HG03064 (cell line): ENCODE data around the gene PPP4R3B.
"Not testable (repeated sequence)": the region's sequence is repeated elsewhere in the genome, so short reads cannot be mapped to it uniquely, and the experiment has no call there.

Experiments used
- ATAC-seq: cut with Tn5 transposase; IDR thresholded peaks from one replicate; pipeline ENCODE4 v1.9.1; 2021; ENCODE audit warnings: low read depth; ENCODE audit not compliant: unreplicated experiment

The PPP4R3B gene

DNA sequence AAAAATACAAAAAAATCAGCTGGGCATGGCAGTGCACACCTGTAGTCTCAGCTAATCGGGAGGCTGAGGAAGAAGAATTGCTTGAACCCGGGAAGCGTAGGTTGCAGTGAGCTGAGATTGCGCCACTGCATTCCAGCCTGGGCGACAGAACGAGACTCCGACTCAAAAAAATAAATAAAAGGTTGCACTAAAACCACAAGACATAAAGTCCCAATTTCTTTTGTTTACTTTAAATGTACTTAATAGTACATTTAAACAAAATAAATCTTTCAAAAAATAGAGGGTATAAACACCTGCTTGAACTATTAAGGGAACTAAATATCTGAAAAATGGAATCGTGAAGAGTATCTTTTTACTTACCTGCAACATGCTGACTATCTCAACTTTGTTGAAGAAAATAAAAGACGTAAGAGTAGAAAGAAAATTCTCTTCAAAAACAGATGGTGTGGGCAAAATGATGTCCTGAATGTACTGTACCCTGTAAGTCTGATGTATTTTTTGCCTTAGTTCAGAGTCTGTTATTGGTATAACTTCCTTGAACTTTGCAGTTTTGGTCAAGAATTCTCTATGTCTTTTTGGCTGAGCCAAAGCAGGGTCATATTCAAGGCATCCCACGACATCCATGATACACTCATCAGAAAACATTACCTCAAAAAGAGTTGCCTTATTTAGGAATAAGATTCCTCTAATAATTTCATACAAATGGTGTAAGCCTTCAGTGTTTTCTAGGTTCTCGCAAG, 19.2 kb downstream of the PPP4R3B start:
- ATAC-seq = no peak

- ATAC-seq = not testable (repeated sequence)
These were observed 20.6 kb downstream of the PPP4R3B start for GRCh38 chr2:55596795-55597194.

- no peak for ATAC-seq
These were observed 21.9 kb downstream of the PPP4R3B start for GRCh38 chr2:55595536-55595935.

- no peak for ATAC-seq
These were observed 25.3 kb downstream of the PPP4R3B start for GRCh38 chr2:55592130-55592529.

DNA sequence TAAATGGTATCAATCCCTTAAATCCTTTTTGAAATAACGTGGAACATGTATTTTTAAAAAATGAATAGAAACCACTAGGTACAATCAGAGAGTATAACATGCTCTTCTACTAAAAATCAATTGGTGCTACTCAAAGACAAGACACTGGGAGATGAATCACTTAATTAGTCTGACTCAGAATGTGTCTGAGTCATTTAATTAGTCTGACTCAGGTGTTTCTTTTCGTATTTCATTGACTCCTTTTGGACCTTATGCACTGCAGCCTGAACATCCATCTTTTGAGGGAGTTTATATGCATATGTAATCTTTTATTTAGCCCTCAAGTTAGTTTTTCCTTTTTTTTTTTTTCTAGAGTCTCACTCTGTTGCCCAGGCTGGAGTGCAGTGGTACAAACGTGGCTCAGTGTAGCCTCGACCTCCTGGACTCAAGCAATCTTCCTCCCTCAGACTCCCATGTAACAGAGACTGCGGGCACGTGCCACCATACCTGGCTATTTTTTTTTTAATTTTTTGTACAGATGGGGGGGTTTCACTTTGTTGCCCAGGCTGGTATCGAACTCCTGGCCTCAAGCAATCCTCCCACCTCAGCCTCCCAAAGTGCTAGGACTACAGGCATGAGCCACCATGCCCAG, 26.5 kb downstream of the PPP4R3B start:
- ATAC-seq = no peak

DNA sequence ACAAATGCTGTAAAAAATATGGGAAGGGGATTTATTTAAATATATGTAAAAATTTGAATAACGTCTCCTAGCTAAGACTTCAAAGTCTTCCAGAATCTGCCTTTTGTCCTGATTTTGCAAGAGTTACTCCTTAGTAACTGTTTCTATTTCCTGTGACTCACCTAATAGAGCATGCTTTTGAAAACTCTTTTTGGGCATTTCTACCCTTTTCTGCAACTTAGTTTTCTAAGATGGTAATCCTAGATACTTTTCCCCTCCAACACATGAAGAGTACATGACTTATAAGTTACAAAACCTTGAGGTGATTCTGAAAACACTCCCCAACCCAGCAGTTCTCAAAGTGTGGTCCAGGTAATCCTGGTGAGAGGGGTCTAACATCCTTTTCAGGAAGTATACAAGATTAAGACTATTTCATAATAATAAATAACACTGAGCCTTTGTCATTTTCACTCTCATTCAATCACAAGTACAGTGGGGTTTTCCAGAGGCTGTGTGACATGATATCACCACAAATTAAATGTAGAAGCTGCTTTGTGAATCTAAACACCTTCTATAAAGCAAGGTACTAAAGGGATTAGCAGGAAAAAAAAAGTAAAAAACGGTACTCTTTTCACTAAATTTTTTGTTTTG, 31.9 kb downstream of the PPP4R3B start:
- no peak for ATAC-seq

DNA sequence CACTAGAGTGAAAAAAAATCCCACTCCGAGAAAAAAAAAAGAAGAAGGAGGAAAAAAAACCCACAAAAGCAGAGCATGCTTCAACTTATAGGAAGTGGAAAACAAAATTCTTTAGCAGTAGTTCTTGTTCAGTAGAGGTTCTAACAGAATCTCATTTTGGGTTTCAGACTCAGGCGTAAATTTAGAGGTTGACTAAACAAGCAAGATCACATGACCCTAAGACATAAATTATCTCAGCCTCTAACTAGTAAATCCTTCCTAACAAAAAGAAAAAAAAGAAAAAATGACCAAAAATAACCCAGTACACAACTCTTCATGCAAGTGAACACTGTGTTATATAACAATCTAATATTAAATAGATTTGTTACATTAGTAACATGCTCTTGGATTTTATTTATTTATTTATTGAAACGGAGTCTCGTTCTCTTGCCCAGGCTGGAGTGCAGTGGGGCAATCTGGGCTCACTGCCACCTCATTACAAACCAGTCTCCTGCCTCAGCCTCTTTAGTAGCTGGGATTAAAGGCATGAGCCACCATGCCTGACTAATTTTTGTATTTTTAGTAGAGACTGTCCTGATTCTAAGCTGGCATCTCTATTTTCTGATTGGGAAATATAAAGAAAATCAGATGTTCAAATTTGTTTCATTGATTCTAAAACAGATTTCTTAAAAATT, 35.4 kb downstream of the PPP4R3B start:
- ATAC-seq = no peak

DNA sequence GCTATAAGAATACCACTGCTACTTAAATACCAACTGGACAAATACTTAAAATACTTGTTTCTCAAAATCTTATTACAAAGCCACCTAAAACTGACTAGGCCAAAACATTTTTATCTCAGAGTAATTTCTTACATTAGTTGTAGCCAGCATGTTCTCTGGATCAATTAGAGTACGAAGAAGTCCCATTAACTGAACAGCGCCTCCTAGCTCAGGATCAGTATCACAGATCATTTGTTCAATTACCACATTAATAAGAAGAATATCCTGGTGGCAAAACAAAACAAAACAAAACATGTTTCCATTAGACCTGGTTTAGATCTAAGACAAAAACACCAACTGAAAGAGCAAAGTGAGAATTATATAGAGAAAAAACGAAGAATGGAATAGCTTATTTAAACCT, 36.0 kb downstream of the PPP4R3B start:
- no peak for ATAC-seq

- not testable (repeated sequence) for ATAC-seq
These were observed 48.4 kb downstream of the PPP4R3B start for GRCh38 chr2:55569002-55569401.

DNA sequence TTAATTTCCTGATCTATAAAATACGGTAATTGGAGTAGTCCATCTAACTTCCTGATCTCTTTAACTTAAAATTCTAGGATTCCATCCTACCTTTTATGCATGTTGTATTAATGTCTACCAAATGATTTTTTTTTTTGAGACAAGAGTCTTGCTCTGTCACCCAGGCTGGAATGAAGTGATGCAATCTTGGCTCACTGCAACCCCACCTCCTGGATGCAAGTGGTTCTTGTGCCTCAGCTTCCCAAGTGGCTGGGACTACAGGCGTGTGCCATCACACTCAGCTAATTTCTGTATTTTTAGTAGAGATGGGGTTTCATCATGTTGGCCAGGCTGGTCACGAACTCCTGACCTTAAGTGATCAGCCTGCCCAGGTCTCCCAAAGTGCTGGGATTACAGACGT, 50.1 kb downstream of the PPP4R3B start:
- ATAC-seq = no peak

DNA sequence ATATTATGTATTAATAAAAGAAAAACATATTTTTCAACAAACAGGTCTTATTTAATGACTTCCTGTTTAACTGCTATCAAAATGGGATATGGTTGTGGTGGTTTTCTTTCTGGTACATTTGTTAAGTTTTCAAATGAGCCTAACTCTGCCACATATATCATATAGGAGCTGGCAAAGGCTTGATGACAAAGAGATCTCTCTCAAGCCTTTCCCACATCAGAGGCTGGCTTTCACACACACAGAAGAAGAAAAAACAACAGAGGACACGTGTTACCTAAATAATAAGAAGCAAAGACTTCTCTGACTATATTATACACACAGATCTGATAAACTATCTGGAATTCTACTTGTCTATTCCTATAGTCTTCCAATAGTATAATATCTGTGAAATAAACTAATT, 51.8 kb downstream of the PPP4R3B start:
- ATAC-seq = no peak

DNA sequence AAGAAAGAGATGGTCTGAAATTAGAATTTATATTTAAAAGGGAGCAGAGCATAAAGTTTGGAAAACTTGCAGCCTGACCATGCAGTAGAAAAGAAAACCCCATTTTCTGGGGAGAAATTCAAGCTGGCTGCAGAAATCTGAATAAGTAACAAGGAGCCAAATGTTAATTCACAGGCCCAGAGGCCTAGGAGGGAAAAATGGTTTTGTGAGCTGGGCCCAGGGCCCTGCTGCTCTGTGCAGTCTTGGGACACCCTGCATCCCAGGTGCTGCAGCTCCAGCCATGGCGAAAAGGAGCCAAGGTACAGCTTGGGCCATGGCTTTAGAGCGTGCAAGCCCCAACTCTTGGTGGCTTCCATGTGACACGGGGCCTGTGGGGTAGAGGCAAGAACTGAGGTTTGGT, 56.6 kb downstream of the PPP4R3B start:
- no peak for ATAC-seq

GRCh38 chr2:55556809-55557208, 60.6 kb downstream of the PPP4R3B start:
- no peak for ATAC-seq

DNA sequence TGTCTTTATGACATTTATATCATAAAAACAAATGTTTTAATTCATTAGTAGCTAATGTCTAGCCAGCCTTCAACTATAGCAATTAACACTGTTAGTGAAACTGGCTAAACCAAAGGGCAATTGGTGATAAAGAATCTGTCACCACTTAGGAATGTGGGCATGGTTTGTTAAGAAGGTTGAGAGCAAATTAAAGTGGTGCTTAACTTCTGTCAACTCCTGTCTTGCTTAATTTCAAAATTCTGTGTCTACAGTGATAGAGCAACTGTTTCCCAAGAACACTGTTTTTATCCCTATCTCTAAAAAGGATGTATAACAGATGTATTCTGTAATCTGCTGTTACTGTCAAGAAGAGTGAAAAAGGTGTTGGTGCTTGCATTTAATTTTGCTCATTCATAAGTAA, 61.4 kb downstream of the PPP4R3B start:
- no peak for ATAC-seq

- no peak for ATAC-seq
These were observed 64.1 kb downstream of the PPP4R3B start for GRCh38 chr2:55553321-55553720.

DNA sequence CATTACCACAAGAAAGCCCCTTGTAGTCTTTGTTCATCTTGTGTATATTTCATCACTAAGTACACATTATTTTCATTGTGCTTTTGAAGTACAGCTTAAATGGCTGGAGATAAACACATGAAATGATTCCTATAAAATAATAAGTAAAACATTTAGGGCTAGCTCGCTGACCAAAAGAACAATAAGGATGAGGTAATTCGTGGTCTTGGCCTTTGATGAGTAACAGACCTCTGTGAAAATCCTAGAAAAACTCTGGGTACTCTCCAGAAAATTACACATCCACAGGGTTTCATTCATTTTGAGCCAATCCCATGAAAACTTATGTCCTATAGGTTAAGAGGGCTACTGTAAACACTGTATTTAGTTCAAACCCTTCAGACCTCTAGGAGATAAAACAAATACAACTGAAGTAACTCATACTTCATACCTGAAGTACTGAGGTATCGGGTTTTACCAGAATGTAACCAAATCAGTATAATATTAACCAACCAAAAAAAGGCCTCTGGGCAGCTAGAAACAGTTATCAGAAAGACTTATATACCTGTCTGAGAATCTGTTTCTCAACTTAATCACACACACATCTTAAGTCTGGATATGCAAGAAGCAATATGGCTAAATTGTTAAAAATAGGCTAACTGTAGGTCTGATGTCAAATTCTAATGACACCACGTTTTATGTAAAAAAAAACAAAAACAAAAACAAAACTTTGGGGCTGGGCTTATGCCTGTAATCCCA, 66.9 kb downstream of the PPP4R3B start:
- ATAC-seq = no peak

- ATAC-seq = not testable (repeated sequence)
These were observed 69.7 kb downstream of the PPP4R3B start for GRCh38 chr2:55547679-55548078.

GRCh38 chr2:55547001-55547400, 70.4 kb downstream of the PPP4R3B start:
- no peak for ATAC-seq

- no peak for ATAC-seq
These were observed 86.8 kb downstream of the PPP4R3B start for GRCh38 chr2:55530539-55531081.

- ATAC-seq = no peak
These were observed 91.2 kb downstream of the PPP4R3B start for GRCh38 chr2:55526174-55526573.
